COLO829 (cell line): ENCODE measurements around the gene HJV.
A peak's percentile ranks its signal among the peaks of the same experiment; 100 is the strongest.

Source experiments
- DNase-seq: peaks from one replicate; pipeline ENCODE4 v3.0.0; 2012; ENCODE audit warnings: low spot score

The HJV gene

GRCh38 chr1:146021050-146021445 is 487 bp downstream of the HJV start:
- DNase-seq: no peak

DNA sequence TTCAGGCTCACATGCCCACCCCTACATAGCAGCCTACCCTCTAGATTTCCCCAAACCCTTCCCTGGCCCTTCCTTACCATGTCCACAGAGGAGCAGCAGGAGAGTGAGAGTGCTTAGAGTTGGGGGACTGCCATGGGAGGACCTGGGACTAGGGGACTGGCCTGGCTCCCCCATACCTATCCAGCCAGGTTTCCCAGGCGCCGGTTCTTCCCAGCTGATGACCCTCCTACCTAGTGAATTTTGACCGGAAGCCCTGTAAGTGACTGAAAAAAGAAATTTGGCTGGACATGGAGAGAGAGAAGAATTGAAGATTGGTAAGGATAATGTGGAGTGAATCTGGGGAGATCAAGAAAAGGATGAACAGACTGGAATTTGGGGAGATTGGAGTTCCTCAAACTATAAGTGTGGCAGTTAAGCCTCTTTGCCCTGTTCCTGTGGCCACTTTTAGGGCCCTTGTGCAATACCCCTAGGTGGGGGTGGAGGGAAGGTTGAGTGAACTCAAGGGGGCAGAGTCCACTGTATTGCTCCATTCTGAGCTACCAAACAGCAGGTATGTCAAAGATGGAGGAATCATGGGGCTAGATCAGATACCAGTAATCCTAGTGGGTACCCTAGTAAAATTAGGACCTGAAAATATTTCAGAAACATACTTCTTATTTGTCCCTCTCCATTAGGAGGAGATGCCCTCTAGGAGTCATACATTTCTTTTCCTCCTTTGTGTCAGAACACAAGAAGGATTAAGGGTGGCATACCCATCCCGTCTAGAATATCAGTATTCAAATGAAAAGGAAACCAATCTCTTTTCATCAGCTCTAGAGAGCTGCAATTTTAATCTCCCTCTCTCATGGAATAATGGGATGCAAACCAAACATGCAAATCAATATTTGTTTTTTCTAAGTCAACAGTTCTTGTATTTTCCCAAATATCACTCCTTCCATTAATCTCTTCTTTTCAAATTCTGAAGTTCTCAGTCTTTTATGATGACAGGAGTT is 1.2 kb downstream of the HJV start:
- no peak for DNase-seq

DNA sequence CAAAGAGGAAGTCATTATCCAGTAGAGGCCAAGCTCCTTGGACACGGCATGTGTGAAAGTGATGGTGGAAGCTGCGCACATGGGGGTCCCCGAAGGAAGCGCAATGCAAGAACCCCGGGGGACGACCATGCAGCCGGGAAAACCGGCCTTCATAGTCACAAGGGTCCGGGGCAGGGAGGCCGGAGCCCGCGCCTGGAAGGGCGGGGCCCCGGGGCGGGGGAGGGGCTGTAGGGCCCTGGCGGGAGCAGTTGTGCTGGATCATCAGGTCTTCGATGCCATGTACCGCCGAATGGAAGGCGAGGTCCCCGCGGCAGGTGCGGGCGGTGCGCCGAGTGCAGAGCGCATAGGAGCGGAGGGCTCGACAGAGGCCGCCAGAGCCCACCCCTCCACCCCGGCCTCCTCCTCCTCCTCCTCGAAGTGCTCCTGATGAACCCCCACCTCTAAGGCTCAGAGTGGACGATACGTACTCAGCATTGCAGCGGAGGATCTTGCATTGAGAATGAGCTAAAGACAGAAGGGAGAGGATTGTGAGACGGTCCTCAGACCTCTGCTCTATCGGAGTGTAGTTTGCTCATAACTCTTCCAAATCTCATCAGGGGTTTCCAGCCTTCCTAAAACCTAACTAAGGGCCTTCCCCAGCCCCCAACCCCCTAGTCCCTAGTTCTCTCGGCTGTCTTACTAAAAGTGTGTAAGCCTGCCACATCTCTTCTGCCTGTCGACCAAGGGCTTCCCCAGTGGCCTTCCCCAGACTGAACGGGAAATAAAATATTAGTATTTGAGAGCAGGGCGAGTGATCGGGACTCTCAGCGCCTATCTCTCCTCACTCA is 2.1 kb downstream of the HJV start:
- DNase-seq: no peak

DNA sequence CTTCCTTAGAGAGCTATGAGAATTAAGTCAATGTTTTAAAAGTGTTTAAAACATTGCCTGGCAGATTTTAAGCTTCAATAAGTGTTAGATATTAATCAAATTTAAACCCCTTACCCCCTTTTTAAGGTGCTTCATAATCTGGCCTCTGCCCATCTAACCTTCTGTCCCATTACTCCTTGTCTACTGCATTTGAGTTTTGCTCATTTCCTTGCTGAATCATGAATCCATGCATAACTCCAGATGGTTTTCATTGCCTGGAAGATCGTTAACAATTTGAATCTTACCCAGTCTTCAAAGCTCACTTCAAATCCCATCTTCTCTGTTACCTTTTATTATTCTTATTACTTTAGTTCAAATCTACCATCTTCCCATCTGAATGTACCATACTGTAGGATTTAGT is 4.6 kb downstream of the HJV start:
- DNase-seq: no peak

GRCh38 chr1:146013559-146013922 is 8.0 kb downstream of the HJV start:
- DNase-seq: no peak

GRCh38 chr1:146012703-146013558 is 8.6 kb downstream of the HJV start:
- DNase-seq: peak; percentile 71

DNA sequence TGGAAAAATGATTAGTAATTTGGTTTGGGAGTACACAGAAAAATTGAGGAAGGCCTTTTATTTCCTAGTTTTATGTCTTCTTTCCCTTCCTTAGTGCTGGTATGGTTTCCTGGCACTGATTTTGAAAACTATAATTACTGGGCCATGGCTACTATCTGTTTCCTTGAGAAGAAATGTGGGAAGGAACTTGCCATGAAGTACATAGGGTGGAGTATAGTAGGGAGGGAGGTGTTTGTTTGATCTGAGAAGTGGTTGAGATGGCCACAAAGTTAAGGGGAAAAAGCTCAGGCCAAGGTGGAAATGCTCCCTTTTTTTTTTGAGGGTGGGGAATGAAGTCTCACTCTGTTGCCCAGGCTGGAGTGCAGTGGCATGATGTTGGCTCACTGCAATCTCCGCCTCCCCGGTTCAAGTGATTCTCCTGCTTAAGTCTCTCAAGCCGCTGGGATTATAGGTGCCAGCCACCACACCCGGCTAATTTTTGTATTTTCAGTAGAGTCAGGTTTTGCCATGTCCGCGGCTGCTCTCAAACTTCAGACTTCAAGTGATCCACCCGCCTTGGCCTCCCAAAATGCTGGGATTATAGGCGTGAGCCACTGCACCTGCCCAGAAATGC is 11.3 kb downstream of the HJV start:
- no peak for DNase-seq

GRCh38 chr1:146007489-146008133 is 13.9 kb downstream of the HJV start:
- DNase-seq: no peak

DNA sequence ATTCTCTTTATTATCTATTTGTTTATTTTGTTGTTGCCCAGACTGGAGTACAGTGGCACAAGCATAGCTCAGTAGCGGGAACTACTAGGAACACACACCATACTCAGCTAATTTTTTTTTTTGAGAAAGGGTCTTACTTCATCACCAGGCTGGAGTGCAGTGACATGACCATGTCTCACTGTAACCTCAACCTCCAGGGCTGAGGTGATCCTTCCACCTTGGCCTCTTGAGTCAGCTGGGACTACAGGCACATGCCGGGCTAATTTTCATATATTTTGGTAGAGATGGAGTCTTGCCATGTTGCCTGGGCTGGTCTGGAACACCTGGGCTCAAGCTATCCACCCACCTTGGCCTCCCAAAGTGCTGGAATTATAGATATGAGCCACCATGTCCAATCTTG is 19.8 kb downstream of the HJV start:
- no peak for DNase-seq

GRCh38 chr1:145999321-146000024 is 22.1 kb downstream of the HJV start:
- no peak for DNase-seq

DNA sequence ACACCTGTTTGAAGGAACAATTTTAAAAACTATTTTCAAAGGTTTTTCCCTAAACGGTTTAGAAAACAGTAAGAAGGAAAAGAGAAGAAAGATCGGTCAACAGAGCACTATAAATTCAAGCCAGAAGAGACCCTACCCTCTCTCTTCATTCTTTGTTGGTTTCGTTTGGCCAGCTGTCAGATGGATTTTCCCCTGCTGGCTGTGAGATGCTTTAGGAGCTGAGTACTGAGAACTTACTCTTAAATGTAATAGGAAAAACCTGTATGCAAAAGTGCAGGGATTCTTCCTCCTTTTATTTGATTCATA is 23.9 kb downstream of the HJV start:
- DNase-seq: no peak

GRCh38 chr1:145997016-145997717 is 24.4 kb downstream of the HJV start:
- peak; percentile 27 for DNase-seq

DNA sequence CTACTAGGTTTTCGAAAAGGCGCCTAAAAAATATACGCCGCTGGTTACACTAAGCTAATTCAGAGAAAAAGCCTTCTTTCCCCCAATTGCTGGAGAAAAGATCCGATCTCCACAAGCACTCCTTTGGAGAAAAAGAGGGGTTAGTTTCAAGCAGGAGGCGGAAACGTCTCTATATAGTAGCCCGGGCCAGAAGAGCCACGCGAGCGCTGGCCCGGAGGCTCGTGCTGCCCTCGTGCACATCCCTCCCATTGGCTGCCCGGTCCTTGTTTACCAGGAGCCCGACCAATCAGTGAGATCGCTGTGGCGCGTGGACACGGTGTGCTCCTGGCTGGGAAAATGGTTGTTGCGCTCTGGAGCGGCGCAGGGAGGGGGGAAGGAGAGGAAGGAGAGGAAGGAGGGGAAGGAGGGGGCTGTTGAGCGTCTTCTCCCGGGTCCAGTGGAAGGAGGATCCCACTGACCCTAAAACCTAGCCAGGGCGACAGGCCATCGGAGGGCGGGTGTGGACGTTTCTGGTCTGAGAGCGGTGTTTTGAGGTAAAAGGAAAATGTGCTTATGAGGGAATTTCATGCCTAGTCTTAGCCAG is 25.0 kb downstream of the HJV start, which contains the start of gene TXNIP:
Gene TXNIP, minus strand, starts transcription at position 147 of the 583 bp plus-strand sequence. CDS start 313 bp downstream, outside the sequence.
- DNase-seq: peak; percentile 100

- DNase-seq: no peak
Measured at GRCh38 chr1:145995964-145996432, 25.5 kb downstream of the HJV start.

DNA sequence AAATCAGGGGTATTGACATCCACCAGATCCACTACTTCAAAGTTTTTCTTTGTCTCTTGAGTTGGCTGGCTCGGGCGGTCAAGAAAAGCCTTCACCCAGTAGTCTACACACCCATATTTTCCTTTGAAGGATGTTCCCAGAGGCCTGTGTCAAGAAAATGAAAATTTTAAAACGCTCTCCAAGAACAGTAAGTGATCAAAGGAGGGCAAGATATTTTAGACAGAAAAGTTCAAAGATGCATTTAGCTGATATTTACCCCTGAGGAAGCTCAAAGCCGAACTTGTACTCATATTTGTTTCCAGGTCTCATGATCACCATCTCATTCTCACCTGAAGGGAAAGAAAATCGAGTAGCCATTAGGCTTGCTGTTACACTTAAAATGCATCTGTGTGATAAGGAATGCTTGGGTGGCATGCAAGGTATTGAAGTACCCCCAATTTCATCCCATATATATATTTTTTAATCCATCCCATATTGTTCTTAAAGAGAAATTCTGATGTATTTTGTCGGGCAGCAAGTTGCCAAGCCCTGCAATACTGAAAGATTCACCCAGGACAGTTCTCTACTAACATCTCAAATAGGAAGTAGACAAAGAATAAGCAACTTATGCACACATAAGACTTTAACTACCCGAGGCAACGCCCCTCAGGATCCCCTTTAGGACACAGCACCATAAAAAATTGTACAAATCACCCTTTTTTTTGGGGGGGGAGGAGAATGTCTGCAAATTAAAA is 26.2 kb downstream of the HJV start:
- no peak for DNase-seq

GRCh38 chr1:145994391-145995120 is 27.0 kb downstream of the HJV start:
- DNase-seq: no peak

- DNase-seq: no peak
Measured at GRCh38 chr1:145993618-145994390, 27.7 kb downstream of the HJV start.
